ENCODE measurements around the gene GORASP2. TPM values are rescaled to one million over a fixed set of nuclear protein-coding genes. Genes with fewer than 3 reads are reported as not detected.

Gene GORASP2
- total RNA-seq, 2 experiments from 2014 or later, result 68.4 to 70.6 TPM

GRCh38 chr2:170966648-170967396 lies 37.8 kb downstream of the GORASP2 start:
- Mint-ChIP-seq H3K4me1 (ENCODE audit: low read depth) (no peaks in the 10 kb centered on the region), H3K27ac (no peak overlapping the region), H3K27me3 (no peaks in the 10 kb centered on the region), H3K36me3 (ENCODE audit: low read depth) (peaks cover 26% of the 10 kb centered on the region), H3K4me3 (no peak overlapping the region), H3K9me3 (no peaks in the 10 kb centered on the region)
- POLR2A ChIA-PET, result no interaction called here
- no peak for ATAC-seq
- DNase-seq, result peak; percentile 16
- CTCF ChIA-PET, result interaction anchor here (1.3 to 1.4 kb wide), 3 partner anchors 15 to 38 kb away, joined by 3 to 4 read pairs (median 3); partner anchors contain the start of gene GORASP2
- TF ChIP-seq CTCF (IDR thresholded peaks at IDR 0.05), result peak; percentile 32
- intact Hi-C loops (cut with micrococcal nuclease), result no loop called here

- intact Hi-C loops (cut with micrococcal nuclease), result no loop called here
- Mint-ChIP-seq H3K4me3 (no peak overlapping the region), H3K27ac (no peak overlapping the region), H3K36me3 (ENCODE audit: low read depth) (peaks cover 26% of the 10 kb centered on the region), H3K4me1 (ENCODE audit: low read depth) (no peaks in the 10 kb centered on the region), H3K27me3 (no peaks in the 10 kb centered on the region), H3K9me3 (no peaks in the 10 kb centered on the region)
- no peak for DNase-seq
- ChIA-PET POLR2A (no interaction called here), CTCF (interaction anchor here (0.6 to 1.3 kb wide), 3 partner anchors 38 to 442 kb away, joined by 3 to 4 read pairs (median 3); partner anchors contain the start of gene GORASP2)
- TF ChIP-seq CTCF (IDR thresholded peaks at IDR 0.05), result no peak
- no peak for ATAC-seq
Measured at GRCh38 chr2:170967553-170967952, 38.5 kb downstream of the GORASP2 start.

- intact Hi-C loops (cut with micrococcal nuclease), result no loop called here
- Mint-ChIP-seq H3K9me3 (no peaks in the 10 kb centered on the region), H3K4me3 (no peak overlapping the region), H3K27ac (peak overlapping the region; percentile 44), H3K36me3 (ENCODE audit: low read depth) (peaks cover 23% of the 10 kb centered on the region), H3K27me3 (no peaks in the 10 kb centered on the region), H3K4me1 (ENCODE audit: low read depth) (peaks cover 6% of the 10 kb centered on the region)
- ChIA-PET POLR2A (no interaction called here), CTCF (interaction anchor here (0.6 to 1.6 kb wide), 4 partner anchors 95 to 605 kb away, joined by 3 to 6 read pairs (median 3); no protein-coding TSS in a partner anchor)
- no peak for DNase-seq
- ATAC-seq, result no peak
- no peak for TF ChIP-seq CTCF (IDR thresholded peaks at IDR 0.05)
Measured at GRCh38 chr2:170968205-170969003, 39.4 kb downstream of the GORASP2 start.

GRCh38 chr2:170969030-170969429 lies 40.0 kb downstream of the GORASP2 start:
- CTCF ChIA-PET, result interaction anchor here (1.0 to 1.6 kb wide), 3 partner anchors 96 to 605 kb away, joined by 3 to 6 read pairs (median 3); no protein-coding TSS in a partner anchor
- intact Hi-C loops (cut with micrococcal nuclease), result no loop called here
- Mint-ChIP-seq H3K27me3 (no peaks in the 10 kb centered on the region), H3K9me3 (no peaks in the 10 kb centered on the region), H3K36me3 (ENCODE audit: low read depth) (peaks cover 19% of the 10 kb centered on the region), H3K4me1 (ENCODE audit: low read depth) (peaks cover 6% of the 10 kb centered on the region), H3K27ac (no peak overlapping the region), H3K4me3 (no peak overlapping the region)
- POLR2A ChIA-PET, result interaction anchor here (0.9 kb wide), 1 partner anchor 14 kb away, joined by 4 read pairs; no protein-coding TSS in a partner anchor
- DNase-seq, result no peak
- ATAC-seq, result no peak
- no peak for TF ChIP-seq CTCF (IDR thresholded peaks at IDR 0.05)

All from activated CD8-positive, alpha-beta T cell treated with anti-CD3 and anti-CD28 coated beads for 36 hours (primary cell).